ENCODE data around the gene ERCC4.

Gene ERCC4

GRCh38 chr16:13913374-13914292 lies 6.3 kb upstream of the ERCC4 start:
- TF ChIP-seq EGR1 (IDR thresholded peaks at IDR 0.05) (no peak), FOXM1 (IDR thresholded peaks at IDR 0.05; ENCODE audit: borderline replicate concordance, low read depth) (no peak), NFIC (IDR thresholded peaks at IDR 0.05) (no peak), EP300 (IDR thresholded peaks at IDR 0.05; ENCODE audit: borderline replicate concordance) (no peak), TEAD4 (IDR thresholded peaks at IDR 0.05) (no peak), TCF12 (IDR thresholded peaks at IDR 0.05; ENCODE audit: low read depth) (no peak), ZBTB7A (IDR thresholded peaks at IDR 0.05; ENCODE audit: low read depth) (no peak), CREB1 (IDR thresholded peaks at IDR 0.05; ENCODE audit: low read depth) (no peak), CEBPB (IDR thresholded peaks at IDR 0.05) (no peak), YY1 (IDR thresholded peaks at IDR 0.05; ENCODE audit: low read depth) (no peak), MAX (IDR thresholded peaks at IDR 0.05) (no peak), TAF1 (IDR thresholded peaks at IDR 0.05; ENCODE audit: low read depth) (no peak), RAD21 (IDR thresholded peaks at IDR 0.05; ENCODE audit: low read depth) (no peak)
- TF ChIP-seq, protein P1, sequence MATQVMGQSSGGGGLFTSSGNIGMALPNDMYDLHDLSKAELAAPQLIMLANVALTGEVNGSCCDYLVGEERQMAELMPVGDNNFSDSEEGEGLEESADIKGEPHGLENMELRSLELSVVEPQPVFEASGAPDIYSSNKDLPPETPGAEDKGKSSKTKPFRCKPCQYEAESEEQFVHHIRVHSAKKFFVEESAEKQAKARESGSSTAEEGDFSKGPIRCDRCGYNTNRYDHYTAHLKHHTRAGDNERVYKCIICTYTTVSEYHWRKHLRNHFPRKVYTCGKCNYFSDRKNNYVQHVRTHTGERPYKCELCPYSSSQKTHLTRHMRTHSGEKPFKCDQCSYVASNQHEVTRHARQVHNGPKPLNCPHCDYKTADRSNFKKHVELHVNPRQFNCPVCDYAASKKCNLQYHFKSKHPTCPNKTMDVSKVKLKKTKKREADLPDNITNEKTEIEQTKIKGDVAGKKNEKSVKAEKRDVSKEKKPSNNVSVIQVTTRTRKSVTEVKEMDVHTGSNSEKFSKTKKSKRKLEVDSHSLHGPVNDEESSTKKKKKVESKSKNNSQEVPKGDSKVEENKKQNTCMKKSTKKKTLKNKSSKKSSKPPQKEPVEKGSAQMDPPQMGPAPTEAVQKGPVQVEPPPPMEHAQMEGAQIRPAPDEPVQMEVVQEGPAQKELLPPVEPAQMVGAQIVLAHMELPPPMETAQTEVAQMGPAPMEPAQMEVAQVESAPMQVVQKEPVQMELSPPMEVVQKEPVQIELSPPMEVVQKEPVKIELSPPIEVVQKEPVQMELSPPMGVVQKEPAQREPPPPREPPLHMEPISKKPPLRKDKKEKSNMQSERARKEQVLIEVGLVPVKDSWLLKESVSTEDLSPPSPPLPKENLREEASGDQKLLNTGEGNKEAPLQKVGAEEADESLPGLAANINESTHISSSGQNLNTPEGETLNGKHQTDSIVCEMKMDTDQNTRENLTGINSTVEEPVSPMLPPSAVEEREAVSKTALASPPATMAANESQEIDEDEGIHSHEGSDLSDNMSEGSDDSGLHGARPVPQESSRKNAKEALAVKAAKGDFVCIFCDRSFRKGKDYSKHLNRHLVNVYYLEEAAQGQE (IDR thresholded peaks at IDR 0.05; ENCODE audit: low read depth) = no peak
- TF ChIP-seq, protein P2, sequence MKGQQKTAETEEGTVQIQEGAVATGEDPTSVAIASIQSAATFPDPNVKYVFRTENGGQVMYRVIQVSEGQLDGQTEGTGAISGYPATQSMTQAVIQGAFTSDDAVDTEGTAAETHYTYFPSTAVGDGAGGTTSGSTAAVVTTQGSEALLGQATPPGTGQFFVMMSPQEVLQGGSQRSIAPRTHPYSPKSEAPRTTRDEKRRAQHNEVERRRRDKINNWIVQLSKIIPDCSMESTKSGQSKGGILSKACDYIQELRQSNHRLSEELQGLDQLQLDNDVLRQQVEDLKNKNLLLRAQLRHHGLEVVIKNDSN (IDR thresholded peaks at IDR 0.05) = no peak

- no peak for TF ChIP-seq CEBPB (IDR thresholded peaks at IDR 0.05)
- no peak for TF ChIP-seq TCF12 (IDR thresholded peaks at IDR 0.05; ENCODE audit: low read depth)
- TF ChIP-seq EGR1 (IDR thresholded peaks at IDR 0.05) = no peak
- no peak for TF ChIP-seq EP300 (IDR thresholded peaks at IDR 0.05; ENCODE audit: borderline replicate concordance)
- no peak for TF ChIP-seq CREB1 (IDR thresholded peaks at IDR 0.05; ENCODE audit: low read depth)
- TF ChIP-seq ZBTB7A (IDR thresholded peaks at IDR 0.05; ENCODE audit: low read depth) = no peak
- no peak for TF ChIP-seq NFIC (IDR thresholded peaks at IDR 0.05)
- TF ChIP-seq, protein P2 (IDR thresholded peaks at IDR 0.05) = no peak
- no peak for TF ChIP-seq RAD21 (IDR thresholded peaks at IDR 0.05; ENCODE audit: low read depth)
- TF ChIP-seq YY1 (IDR thresholded peaks at IDR 0.05; ENCODE audit: low read depth) = no peak
- no peak for TF ChIP-seq FOXM1 (IDR thresholded peaks at IDR 0.05; ENCODE audit: borderline replicate concordance, low read depth)
- no peak for TF ChIP-seq TEAD4 (IDR thresholded peaks at IDR 0.05)
- TF ChIP-seq TAF1 (IDR thresholded peaks at IDR 0.05; ENCODE audit: low read depth) = no peak
- TF ChIP-seq, protein P1 (IDR thresholded peaks at IDR 0.05; ENCODE audit: low read depth) = no peak
Observed at GRCh38 chr16:13915033-13915635, 4.8 kb upstream of the ERCC4 start.

DNA sequence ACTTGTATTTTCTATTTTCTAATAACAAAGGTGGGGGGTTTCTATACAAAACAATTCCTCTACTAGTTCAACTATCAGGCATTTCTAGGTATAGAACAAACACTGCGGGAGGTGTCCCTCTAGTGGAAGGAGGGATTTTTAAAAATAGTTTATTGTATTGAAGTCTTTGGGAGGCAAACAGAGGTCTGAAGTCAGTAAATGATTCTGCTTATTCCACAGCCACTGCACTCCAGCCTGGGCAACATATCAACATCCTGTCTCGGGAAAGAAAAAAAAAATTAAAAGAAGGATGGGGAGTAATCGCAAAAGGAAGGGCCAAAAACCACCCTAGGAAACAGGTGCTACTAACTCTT lies 648 bp upstream of the ERCC4 start:
- no peak for TF ChIP-seq TAF1 (IDR thresholded peaks at IDR 0.05; ENCODE audit: low read depth)
- no peak for TF ChIP-seq CEBPB (IDR thresholded peaks at IDR 0.05)
- no peak for TF ChIP-seq ZBTB7A (IDR thresholded peaks at IDR 0.05; ENCODE audit: low read depth)
- no peak for TF ChIP-seq YY1 (IDR thresholded peaks at IDR 0.05; ENCODE audit: low read depth)
- peak; percentile 33; the same call in 1 of the 2 replicates for TF ChIP-seq RAD21 (IDR thresholded peaks at IDR 0.05; ENCODE audit: low read depth)

DNA sequence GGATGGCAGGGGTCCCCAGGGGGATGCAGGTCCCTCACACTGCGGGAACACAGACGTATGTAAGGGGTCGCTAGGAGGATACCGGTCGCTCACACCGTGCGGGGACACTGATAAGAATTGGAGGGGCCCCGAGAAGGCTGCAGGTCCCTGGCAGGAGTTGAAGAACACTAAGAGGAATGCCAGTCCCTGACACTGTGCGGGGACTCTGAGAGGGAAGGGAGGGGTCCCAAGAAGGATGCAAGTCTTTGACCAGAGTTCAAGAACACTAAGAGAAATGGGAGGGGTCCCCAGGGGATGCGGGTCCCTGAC lies 510 bp downstream of the ERCC4 start:
- TF ChIP-seq CREB1 (IDR thresholded peaks at IDR 0.05; ENCODE audit: low read depth) (no peak), FOXM1 (IDR thresholded peaks at IDR 0.05; ENCODE audit: borderline replicate concordance, low read depth) (no peak), TEAD4 (IDR thresholded peaks at IDR 0.05) (no peak), TCF12 (IDR thresholded peaks at IDR 0.05; ENCODE audit: low read depth) (no peak)

- no peak for TF ChIP-seq YY1 (IDR thresholded peaks at IDR 0.05; ENCODE audit: low read depth)
- TF ChIP-seq, protein P2 (IDR thresholded peaks at IDR 0.05) = no peak
- no peak for TF ChIP-seq TEAD4 (IDR thresholded peaks at IDR 0.05)
- no peak for TF ChIP-seq RAD21 (IDR thresholded peaks at IDR 0.05; ENCODE audit: low read depth)
- TF ChIP-seq CREB1 (IDR thresholded peaks at IDR 0.05; ENCODE audit: low read depth) = no peak
Observed at GRCh38 chr16:13921328-13921727, 1.4 kb downstream of the ERCC4 start.

Data from Ishikawa (cell line).